Measurements from ENCODE around the gene CRISPLD2.

GRCh38 chr16:84893467-84893848 is 73.7 kb downstream of the CRISPLD2 start:
- TF ChIP-seq EZH2phosphoT487 (IDR thresholded peaks at IDR 0.05; ENCODE audit: low read depth) (no peak), CTCF (IDR thresholded peaks at IDR 0.05; ENCODE audit: low read depth, low read length) (no peak)

Data from OCI-LY3 (cell line).